ENCODE measurements around the gene GCSAM.

DNA sequence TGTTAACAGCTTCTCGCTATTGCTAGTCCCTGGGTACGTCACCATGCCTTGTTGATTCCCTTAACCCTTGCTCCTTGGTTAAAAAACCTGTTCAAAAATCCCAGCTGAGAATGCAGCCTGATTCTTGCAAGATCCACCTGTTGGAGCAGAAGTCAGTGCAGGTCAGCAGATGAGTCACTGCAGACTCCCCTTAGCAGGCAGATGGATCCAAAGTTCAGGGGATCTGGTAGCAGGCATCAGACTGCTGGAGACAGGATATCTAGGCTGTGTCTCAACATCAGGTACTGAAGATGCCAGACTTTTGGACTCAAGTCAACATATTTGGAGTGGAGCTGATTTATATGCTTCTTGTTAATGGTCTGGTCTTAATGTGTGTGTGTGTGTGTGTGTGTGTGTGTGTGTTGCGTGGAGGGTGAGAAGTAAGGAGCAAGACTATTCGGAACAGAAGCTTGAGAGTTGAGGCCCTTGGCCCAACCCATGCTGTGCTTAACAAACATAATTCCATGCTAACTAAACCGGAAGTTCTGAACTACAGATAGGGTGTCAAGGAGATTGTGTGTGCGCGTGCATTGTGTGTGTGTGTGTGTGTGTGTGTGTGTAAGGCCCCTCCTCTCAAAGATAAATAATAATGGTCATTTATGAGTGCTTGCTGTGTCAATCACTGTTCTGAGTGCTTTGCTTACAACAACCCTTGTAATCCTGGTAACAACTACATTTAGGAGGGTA, 47.9 kb downstream of the GCSAM start:
- TF ChIP-seq, protein P1, sequence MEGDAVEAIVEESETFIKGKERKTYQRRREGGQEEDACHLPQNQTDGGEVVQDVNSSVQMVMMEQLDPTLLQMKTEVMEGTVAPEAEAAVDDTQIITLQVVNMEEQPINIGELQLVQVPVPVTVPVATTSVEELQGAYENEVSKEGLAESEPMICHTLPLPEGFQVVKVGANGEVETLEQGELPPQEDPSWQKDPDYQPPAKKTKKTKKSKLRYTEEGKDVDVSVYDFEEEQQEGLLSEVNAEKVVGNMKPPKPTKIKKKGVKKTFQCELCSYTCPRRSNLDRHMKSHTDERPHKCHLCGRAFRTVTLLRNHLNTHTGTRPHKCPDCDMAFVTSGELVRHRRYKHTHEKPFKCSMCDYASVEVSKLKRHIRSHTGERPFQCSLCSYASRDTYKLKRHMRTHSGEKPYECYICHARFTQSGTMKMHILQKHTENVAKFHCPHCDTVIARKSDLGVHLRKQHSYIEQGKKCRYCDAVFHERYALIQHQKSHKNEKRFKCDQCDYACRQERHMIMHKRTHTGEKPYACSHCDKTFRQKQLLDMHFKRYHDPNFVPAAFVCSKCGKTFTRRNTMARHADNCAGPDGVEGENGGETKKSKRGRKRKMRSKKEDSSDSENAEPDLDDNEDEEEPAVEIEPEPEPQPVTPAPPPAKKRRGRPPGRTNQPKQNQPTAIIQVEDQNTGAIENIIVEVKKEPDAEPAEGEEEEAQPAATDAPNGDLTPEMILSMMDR (IDR thresholded peaks at IDR 0.05; ENCODE audit: insufficient read depth, low read length, poor library complexity, severe bottlenecking): no peak
- no peak for TF ChIP-seq EZH2phosphoT487 (conservative IDR thresholded peaks at IDR 0.05; ENCODE audit: low read length)

Measured in SU-DHL-6 (cell line).